WTC11 (cell line): ENCODE data around the gene DNAH7.

ENCODE experiments used
- ATF1 ChIP-seq: sonication (generic); formaldehyde crosslinking; IDR thresholded peaks from 2 replicates; pipeline ENCODE4 v1.8.1; 2023; ENCODE audit warnings: mild to moderate bottlenecking, moderate library complexity, missing genetic modification reagents
- CTCF ChIP-seq: fragments of 200-600 bp; IDR thresholded peaks from 2 replicates; pipeline ENCODE4 v1.8.0; 2022; ENCODE audit warnings: antibody characterized with exemption
- ELF4 ChIP-seq: sonication (generic); formaldehyde crosslinking; IDR thresholded peaks from 2 replicates; pipeline ENCODE4 v1.8.1; 2022; ENCODE audit warnings: low read depth, mild to moderate bottlenecking, moderate library complexity, missing genetic modification reagents
- FOXK1 ChIP-seq: sonication (generic); formaldehyde crosslinking; IDR thresholded peaks from 2 replicates; pipeline ENCODE4 v1.8.0; 2022; ENCODE audit warnings: mild to moderate bottlenecking, moderate library complexity, missing genetic modification reagents
- NFYB ChIP-seq: sonication (generic); formaldehyde crosslinking; conservative IDR thresholded peaks from 2 replicates; pipeline ENCODE4 v1.8.0; 2022; ENCODE audit warnings: low read depth, missing genetic modification reagents
- SMAD3 ChIP-seq: sonication (generic); formaldehyde crosslinking; IDR thresholded peaks from 2 replicates; pipeline ENCODE4 v1.8.0; 2022; ENCODE audit warnings: missing genetic modification reagents, mild to moderate bottlenecking, borderline replicate concordance
- SP1 ChIP-seq: sonication (generic); formaldehyde crosslinking; conservative IDR thresholded peaks from 2 replicates; pipeline ENCODE4 v1.8.1; 2022; ENCODE audit warnings: missing genetic modification reagents

GRCh38 chr2:195716466-195716865 lies 352.2 kb downstream of the DNAH7 start:
- TF ChIP-seq ELF4 (CRISPR knock-in tag): no peak
- no peak for TF ChIP-seq CTCF
- no peak for TF ChIP-seq SMAD3 (CRISPR knock-in tag)
- TF ChIP-seq FOXK1: no peak
- TF ChIP-seq SP1 (CRISPR knock-in tag): no peak
- TF ChIP-seq NFYB (CRISPR knock-in tag): no peak
- TF ChIP-seq ATF1 (CRISPR knock-in tag): no peak
